ENCODE measurements around the gene DEDD.

The DEDD gene

DNA sequence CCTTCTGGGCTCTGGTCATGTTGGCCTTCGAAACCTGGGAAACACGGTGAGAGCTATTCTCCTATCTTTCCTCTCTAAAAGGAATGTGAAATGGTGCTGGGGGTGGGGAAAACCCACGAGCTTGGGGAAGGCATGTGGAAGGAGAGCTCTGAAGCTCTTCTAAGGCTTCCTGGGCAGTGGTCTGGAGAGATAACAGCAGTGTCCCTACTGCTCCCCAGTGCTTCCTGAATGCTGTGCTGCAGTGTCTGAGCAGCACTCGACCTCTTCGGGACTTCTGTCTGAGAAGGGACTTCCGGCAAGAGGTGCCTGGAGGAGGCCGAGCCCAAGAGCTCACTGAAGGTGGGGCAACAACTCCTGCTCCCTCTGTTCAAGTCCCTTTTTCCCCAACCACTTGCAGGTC is 29.6 kb upstream of the DEDD start:
- DNase-seq = no peak

DNA sequence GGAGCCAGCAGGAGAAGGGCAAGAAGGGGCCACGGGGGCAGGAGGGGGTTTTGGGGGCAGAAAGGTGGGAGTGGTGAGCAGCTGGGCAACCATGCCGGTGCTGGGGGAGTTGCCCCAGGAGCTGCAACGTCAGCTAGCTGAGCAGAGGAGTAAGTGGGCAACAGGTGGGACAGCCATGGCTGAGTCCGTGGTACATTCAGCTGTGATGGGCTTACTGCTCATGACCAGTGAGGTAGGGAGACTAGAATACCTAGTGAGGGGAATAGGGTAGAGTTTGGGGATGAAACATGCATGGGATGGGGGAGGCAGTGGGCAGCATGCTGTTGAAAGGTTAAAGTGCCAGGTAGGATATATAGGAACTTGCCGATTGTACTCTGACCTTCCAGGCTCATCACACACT is 29.2 kb upstream of the DEDD start:
- DNase-seq = no peak

DNA sequence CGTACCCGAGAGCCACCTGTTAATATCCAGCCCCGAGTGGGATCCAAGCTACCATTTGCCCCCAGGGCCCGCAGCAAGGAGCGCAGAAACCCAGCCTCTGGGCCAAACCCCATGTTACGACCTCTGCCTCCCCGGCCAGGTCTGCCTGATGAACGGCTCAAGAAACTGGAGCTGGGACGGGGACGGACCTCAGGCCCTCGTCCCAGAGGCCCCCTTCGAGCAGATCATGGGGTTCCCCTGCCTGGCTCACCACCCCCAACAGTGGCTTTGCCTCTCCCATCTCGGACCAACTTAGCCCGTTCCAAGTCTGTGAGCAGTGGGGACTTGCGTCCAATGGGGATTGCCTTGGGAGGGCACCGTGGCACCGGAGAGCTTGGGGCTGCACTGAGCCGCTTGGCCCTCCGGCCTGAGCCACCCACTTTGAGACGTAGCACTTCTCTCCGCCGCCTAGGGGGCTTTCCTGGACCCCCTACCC is 28.2 kb upstream of the DEDD start:
- DNase-seq = no peak

DNA sequence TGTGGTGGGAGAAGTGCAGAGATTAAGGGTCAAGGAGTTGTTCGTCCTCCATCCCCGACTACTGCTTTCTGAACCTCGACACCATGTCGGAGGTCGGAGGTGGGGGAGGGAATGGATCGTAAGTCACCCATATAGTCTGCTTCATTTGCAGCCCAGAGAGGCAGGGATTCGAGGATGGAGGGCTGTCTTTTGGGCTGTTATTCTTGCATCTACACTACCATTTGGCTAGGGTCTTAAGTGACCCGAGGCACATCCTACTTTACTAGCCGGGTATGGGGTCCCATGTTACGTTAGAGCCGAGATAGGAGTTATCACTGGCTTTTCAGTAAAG is 27.4 kb upstream of the DEDD start:
- DNase-seq = peak; percentile 51

DNA sequence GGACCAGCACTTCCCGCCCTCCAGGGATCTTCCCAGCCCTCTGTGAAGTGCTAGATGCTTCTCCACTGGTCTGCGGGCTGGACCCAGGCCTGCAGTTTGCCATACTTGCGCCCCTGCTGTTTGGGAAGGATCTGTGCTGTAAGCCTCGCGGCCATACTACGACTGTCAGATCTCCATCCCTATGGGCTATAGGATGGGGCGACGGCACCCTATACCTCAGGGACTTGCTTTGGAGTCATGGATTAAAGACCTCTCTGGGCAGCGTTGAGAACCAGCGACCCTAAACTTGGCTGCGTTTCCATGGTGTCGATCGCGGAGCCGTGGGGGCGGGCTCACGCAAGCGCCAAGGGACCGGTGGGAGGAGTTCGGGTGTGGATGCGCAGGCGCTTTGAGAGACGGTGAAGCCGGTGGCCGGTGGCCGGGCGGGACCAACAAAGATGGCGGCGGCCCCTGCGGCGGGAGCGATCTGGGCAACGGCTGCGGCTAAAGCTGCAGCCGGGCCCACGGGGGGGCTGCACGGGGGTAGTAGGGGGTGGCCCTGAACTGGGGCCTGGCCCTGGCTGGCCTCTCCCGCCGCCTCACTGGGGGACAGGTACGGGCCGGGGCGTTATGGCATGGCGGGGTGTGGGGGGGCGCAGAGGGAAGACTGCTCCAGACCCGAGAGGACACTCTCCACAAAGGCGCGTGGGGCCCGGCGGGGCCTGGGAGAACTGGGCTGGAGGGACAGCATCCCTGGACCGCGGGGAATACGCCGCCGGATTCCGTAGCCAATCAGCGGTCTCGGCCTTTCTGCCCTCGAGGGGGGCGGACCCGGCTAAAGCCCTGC is 26.8 kb upstream of the DEDD start, which contains the start of gene USP21:
Gene USP21 (plus strand): TSS at position 414 of the 826 bp plus-strand sequence. CDS start 1,141 bp downstream, outside the sequence.
- peak; percentile 97 for DNase-seq

DNA sequence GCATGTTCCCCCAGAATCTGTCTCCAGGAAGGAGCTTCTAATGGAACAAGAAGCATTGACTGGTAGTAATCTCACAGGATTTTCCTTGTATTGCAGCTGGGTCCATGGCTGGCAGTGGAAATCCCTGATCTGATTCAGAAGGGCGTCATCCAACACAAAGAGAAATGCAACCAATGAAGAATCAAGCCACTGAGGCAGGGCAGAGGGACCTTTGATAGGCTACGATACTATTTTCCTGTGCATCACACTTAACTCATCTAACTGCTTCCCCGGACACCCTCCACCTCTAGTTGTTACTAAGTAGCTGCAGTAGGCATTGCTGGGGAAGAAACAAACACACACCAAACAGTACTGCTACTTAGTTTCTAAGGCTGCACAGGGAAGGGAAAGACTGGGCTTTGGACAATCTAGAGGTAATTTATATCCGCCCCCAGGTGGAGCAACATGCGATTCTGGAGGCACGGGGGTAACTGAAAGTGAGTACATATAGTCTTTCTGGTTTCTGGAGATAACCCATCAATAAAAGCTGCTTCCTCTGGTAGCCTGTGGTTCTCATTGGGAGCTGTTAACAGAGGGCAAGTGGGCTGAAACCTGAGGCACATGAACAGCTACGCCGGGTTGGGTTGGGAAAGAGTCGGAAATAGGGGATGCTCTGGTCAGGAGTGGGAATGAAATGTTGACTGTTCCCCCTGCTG is 26.0 kb upstream of the DEDD start:
- DNase-seq = no peak

- no peak for DNase-seq
Measured at GRCh38 chr1:161157867-161158266, 25.4 kb upstream of the DEDD start.

GRCh38 chr1:161153682-161154337 is 21.3 kb upstream of the DEDD start, which contains the start of gene UFC1:
Gene UFC1, plus strand, starts transcription at chr1:161153978. Its CDS starts 20 bp downstream, at chr1:161153998.
- DNase-seq = peak; percentile 88

DNA sequence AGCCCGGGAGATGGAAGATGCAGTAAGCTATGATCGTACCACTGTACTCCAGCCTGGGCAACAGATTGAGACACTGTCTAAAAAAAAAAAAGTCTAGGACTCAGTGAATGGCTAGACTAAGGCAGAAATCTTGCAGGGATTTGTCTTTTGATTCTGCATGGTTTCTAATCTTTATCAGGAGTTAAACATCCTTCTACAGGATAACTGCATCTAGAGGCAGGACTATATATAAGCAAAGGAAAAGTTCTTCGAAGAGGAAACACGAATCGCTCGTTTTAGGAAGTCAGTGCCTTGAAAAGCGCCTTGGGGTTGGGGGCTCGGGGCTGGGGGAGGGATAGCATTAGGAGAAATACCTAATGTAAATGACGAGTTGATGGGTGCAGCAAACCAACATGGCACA is 20.7 kb upstream of the DEDD start:
- DNase-seq = no peak

DNA sequence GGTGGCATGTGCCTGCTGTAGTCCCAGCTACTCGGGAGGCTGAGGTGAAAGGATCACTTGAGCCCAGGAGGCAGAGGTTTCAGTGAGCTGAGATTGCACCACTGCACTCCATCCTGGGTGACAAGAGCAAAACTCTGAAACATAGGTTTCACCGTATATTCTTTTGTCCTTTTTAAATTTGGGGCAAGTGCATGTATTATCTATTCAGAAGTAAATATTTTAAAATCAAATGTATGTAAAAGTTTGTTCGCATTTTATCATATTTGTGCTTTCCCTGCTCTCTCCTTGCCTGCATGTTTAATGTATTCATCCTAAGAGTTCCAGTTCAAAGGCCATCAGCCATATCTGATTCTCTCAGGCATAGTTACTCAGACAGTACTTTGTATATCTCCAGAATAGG is 13.4 kb upstream of the DEDD start:
- DNase-seq = no peak

DNA sequence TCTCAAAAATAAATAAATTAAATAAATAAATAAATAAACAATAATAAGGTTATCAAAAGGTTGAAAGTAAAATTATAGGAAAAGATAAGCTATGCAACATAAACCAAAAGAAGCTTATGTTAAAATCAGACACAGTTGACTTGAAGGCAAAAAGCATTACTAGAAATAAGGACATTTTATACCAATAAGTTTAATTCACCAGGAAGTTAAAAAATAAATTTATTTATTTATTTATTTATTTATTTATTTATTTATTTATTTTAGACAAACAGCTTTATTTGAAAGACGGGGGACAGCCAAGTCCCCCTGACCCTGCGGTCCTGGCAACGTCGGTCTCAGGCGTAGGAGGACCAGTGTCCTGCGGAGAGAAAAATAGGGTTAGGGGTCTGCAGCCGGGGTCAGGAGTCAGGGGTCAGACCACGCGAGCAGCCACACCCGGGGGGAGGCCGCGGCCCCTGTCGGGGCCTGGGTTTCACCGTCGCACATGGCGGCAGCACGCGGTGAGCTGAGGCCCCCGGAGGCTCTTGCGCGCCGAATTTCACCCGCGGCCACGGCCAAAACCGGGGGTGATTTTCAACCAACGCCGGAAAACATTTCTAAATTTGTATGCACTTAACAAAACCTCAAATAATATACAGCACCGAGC is 8.4 kb upstream of the DEDD start:
- no peak for DNase-seq

DNA sequence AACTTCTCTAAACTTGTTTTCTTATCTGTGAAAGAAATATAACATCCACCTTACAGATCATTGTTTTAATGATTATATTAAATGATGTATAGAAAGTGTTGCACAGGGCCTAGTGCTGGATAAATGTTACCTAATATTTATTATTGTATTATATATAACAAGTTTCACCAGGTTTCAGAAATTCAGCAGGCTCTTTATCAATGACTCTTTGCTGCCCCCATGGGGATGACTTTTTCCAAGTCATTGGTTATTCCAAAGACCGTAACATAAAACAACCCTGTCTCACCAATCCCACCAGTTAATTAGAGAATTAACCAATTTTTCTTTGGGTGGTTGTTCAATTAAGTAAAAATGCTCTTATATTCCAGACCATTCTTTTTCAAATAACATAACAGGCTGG is 7.3 kb upstream of the DEDD start:
- peak; percentile 27 for DNase-seq

GRCh38 chr1:161138431-161138830 is 6.0 kb upstream of the DEDD start:
- no peak for DNase-seq

GRCh38 chr1:161137881-161138280 is 5.4 kb upstream of the DEDD start:
- DNase-seq = no peak

- DNase-seq = no peak
Measured at GRCh38 chr1:161133220-161133740, 813 bp upstream of the DEDD start.

DNA sequence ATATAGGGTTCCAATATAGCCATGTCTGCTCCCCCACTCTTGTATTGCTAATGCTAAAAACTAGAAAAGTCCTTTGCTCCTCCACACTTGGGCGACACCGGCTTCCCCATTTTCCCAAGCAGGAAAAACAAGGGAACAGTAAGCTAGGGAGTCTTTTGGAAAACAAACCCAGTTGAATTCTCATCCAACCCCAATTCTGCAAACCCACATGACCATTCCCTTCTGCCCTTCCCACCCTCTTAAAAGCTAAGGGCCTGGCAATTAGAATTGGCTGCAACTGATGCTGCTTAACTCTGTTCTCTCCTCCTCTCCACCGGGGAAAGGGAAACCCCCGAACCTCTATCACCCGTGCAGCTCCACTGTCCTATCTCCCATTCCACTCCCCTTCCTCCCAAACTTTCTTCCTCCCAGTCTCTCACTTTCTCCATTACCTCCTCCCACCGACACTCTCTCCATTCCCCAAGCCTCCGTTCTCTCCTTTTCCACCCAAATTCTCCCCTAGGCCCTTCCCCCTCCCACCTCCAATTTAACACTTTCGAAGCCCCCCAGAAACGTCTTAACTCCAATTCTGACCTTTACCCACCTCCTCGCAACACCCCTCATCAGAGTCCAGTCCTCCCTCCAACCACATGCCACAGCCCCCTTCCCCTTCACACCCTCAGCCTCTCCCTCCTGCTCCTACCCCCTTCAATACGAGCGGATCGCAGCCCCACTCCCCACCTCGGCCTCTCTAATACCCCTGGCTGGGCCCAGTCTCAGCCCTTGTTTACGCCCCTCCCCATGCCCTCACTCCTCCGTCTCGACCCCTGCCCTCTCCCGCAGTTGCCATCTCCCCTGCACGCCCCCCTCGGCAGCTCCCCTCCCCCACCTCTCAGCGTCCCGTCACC is 701 bp downstream of the DEDD start:
- DNase-seq = peak; percentile 24

GRCh38 chr1:161130266-161130665 is 2.2 kb downstream of the DEDD start:
- no peak for DNase-seq

GRCh38 chr1:161128591-161129420 is 3.7 kb downstream of the DEDD start:
- DNase-seq = no peak

DNA sequence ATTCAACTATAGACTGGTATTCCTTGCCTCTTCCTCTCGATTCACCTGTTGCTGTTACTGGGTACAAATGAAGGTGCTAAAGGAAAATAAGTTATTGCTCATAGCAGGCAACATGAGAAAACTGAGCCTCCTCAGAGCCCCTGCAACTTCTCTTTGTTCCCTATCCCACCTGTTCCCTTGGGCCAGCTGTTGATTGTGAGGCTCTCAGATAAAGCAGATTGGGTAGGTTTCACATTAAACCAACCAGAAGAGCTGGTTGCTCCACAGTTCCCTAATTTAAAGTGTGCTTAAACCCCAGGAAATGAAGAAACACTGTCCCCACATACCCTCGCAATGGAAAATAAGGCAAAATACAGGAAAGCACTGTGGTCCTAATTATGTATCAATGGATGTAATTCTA is 4.8 kb downstream of the DEDD start:
- no peak for DNase-seq

DNA sequence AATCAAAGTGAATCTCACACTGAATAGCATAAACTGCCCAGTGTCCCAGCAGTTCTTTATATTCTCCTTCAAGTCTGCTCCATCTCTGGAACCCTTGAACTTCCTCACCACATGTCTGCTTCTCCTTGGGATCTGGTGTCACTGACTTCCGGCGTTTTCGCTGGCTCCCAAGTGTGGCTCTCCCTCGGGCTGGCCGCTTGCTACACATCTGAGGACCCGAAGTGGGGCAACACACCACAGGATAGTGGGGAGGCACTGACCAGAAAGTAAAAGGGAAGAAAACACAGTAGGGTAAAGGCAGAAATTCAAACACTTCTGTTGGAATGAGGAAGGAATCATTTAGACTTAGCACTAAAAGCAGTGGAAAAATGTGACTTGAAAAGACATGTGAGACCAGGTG is 9.5 kb downstream of the DEDD start:
- DNase-seq = no peak

DNA sequence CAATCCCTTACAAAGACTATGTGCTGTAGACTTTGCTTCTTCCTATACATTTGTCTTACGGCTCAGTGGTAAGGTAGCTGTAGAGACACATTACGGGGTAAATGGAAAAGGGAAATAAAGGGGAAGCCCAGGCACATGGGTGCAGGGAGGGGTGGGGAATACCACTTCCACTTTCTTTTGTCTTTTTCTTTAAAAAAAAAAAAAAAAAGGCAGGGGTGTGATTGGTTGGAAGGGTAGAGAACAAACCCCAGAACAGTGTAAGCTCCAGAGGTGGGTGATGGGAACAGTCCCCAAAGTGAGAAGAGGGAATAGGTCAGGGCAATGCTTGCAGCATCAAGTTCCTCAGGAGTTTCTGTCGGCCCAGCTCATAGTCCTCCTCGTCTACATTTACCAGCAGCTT is 10.6 kb downstream of the DEDD start:
- no peak for DNase-seq

Measured in midbrain (tissue), 1 donor.